Esophagus muscularis mucosa (tissue), 4 donors: ENCODE data around the gene NR3C2. TPM values are rescaled to one million over a fixed set of nuclear protein-coding genes. Genes with fewer than 3 reads are reported as not detected.

Source experiments
- DNase-seq: peaks from one replicate; pipeline ENCODE4 v3.0.0-alpha.2; 2017; ENCODE audit errors: extremely low spot score
- H3K27ac ChIP-seq, 4 donors: fragments of 200-600 bp; sonication (generic); replicated peaks in 1 of 4; 1 replicate in 3 of 4; 2 replicates in 1 of 4; pipeline ENCODE4 v1.5.1; 2016 to 2019; ENCODE audit warnings: mild to moderate bottlenecking in 1 of 4
- H3K27me3 ChIP-seq, 4 donors: fragments of 200-600 bp; sonication (generic); one replicate each; pipeline versions ENCODE4 v1.5.1 to v1.6.0; 2016 to 2019
- H3K36me3 ChIP-seq, 4 donors: fragments of 200-600 bp; sonication (generic); one replicate each; pipeline ENCODE4 v1.5.1; 2016 to 2019
- H3K4me1 ChIP-seq, 4 donors: fragments of 200-600 bp; sonication (generic); one replicate each; pipeline ENCODE4 v1.5.1; 2016 to 2019
- H3K4me3 ChIP-seq, 4 donors: fragments of 200-600 bp; sonication (generic); 1 replicate in 2 of 4; 2 replicates in 2 of 4; pipeline ENCODE4 v1.5.1; 2016 to 2019; ENCODE audit warnings: mild to moderate bottlenecking in 4 of 4, moderate library complexity in 1 of 4
- H3K9me3 ChIP-seq, 4 donors: fragments of 200-600 bp; sonication (generic); 1 replicate in 3 of 4; 2 replicates in 1 of 4; pipeline ENCODE4 v1.5.1; 2016 to 2019
- EP300 ChIP-seq: sonication (generic); formaldehyde crosslinking; IDR thresholded peaks from one replicate; pipeline ENCODE4 v1.6.1; 2017; ENCODE audit warnings: antibody characterized with exemption
- POLR2A ChIP-seq: fragments of 450-650 bp; IDR thresholded peaks from one replicate; pipeline ENCODE4 v1.6.1; 2017; ENCODE audit warnings: antibody characterized with exemption, moderate library complexity, mild to moderate bottlenecking, low read depth
- POLR2AphosphoS5 ChIP-seq, 2 donors: sonication (generic); formaldehyde crosslinking; IDR thresholded peaks; one replicate each; pipeline ENCODE4 v1.6.1; 2017; ENCODE audit warnings: antibody characterized with exemption in 2 of 2
- WGBS: methylation state at CpG from one replicate; pipeline ENCODE4 v1.1.5; 2018; 5-methylcytosine and 5-hydroxymethylcytosine counted together
- intact Hi-C: fragments of 100-400 bp; cut with DNase I; formaldehyde crosslinking; loops from one replicate; pipeline ENCODE4 v1.15.1; 2023
- total RNA-seq, 4 donors: library from RNA; depleted of rRNA; stranded (reverse); fragments of >200 nt; gene quantifications; one replicate each; pipeline versions ENCODE4 v1.1.0 to v1.2.1, GENCODE V29; 2016
- TF ChIP-seq, protein P1 (sequence below), 3 experiments: fragments of 200-600 bp in 2 of 3; fragments of 450-650 bp in 1 of 3; sonication (generic) in 2 of 3; IDR thresholded peaks; one replicate each; pipeline ENCODE4 v1.5.1; 2017 to 2019; ENCODE audit warnings: antibody characterized with exemption in 3 of 3, mild to moderate bottlenecking in 2 of 3, moderate library complexity in 1 of 3

Gene NR3C2
- total RNA-seq, 4 donors from 2014 or later, result 10.0 to 14.6 (median 12.1) TPM

DNA sequence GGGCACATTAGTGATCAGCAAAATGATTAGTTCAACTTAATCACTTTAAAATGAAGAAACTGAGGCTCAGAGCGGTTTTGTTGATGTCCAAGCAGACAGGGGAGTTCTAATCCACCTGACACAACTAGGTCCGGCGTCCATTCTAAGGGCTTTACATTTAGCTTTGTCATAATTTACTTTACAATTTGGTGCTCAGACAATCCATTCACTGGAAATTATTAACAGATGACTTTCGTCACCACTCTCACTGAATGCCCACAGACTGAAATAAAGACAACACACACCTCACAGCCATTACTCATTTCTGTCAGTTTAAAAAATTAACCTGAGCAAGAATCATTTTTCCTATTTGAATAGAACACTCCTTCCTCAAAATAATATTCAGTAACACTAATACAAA lies 10.8 kb downstream of the NR3C2 start:
- Histone ChIP-seq H3K27ac (no peak overlapping the region), H3K9me3 (no peaks in the 10 kb centered on the region), H3K4me3 (no peak overlapping the region), H3K27me3 (no peaks in the 10 kb centered on the region), H3K4me1 (peaks cover 30 to 64% (median 47%) of the 10 kb centered on the region in 4 donors), H3K36me3 (peaks cover 0 to 12% (median 0%) of the 10 kb centered on the region in 4 donors)
- no peak for DNase-seq
- WGBS, result 87% methylated on average over 4 of the region's 4 CpGs
- intact Hi-C loops, result no loop called here
- TF ChIP-seq POLR2A, result no peak
- no peak for TF ChIP-seq EP300
- no peak for TF ChIP-seq POLR2AphosphoS5 (IDR thresholded peaks at IDR 0.05)
- TF ChIP-seq, protein P1, sequence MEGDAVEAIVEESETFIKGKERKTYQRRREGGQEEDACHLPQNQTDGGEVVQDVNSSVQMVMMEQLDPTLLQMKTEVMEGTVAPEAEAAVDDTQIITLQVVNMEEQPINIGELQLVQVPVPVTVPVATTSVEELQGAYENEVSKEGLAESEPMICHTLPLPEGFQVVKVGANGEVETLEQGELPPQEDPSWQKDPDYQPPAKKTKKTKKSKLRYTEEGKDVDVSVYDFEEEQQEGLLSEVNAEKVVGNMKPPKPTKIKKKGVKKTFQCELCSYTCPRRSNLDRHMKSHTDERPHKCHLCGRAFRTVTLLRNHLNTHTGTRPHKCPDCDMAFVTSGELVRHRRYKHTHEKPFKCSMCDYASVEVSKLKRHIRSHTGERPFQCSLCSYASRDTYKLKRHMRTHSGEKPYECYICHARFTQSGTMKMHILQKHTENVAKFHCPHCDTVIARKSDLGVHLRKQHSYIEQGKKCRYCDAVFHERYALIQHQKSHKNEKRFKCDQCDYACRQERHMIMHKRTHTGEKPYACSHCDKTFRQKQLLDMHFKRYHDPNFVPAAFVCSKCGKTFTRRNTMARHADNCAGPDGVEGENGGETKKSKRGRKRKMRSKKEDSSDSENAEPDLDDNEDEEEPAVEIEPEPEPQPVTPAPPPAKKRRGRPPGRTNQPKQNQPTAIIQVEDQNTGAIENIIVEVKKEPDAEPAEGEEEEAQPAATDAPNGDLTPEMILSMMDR (IDR thresholded peaks at IDR 0.05), result no peak

DNA sequence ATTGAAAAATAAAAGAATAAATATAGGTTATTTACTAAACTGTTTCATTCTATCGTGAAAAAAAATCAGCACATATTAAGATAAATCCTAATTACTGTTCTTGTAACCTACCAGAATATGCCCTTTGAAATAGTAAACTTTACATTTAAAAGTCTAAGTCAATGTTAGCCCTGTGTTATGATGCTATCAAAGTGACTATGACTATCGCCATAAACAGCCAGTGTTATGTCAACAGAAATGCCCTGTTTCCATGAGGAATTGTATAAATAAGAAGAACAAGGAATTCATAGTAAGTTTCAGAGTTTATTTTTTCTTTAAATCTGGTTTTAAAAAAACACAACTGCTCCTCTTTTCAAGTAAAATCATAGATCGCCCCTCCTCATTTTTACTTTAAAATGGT lies 11.4 kb downstream of the NR3C2 start:
- peaks cover 30 to 66% (median 46%) of the 10 kb centered on the region in 4 donors for H3K4me1 ChIP-seq
- intact Hi-C loops, result no loop called here
- TF ChIP-seq POLR2A, result no peak
- TF ChIP-seq, protein P1 (IDR thresholded peaks at IDR 0.05), result no peak
- TF ChIP-seq EP300, result no peak
- no peak for TF ChIP-seq POLR2AphosphoS5 (IDR thresholded peaks at IDR 0.05)
- H3K36me3 ChIP-seq, result peaks cover 0 to 7% (median 0%) of the 10 kb centered on the region in 4 donors
- no peak overlapping the region for H3K27ac ChIP-seq
- H3K27me3 ChIP-seq, result no peaks in the 10 kb centered on the region
- DNase-seq, result no peak
- no peaks in the 10 kb centered on the region for H3K9me3 ChIP-seq
- no peak overlapping the region for H3K4me3 ChIP-seq
- 90% methylated on average over 3 of the region's 3 CpGs for WGBS

DNA sequence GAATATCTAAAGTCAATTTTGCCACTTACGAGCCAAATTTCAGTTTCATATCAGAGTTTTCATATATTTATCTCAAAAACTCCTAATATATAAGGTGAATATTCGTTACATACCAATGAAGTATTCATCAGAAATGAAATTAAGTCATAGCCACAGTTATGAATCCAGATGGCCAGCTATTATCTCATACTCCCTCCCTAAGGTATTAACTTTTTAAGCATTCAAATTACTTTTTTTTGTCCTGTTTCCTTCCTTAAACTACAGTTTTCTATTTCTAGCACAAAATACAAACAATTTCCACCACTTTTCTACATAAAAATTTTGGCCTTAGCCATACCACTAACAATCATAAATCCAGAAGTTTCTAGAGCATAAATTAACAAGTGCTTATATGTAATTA lies 13.0 kb downstream of the NR3C2 start:
- TF ChIP-seq, protein P1 (IDR thresholded peaks at IDR 0.05), result no peak
- TF ChIP-seq EP300, result no peak
- TF ChIP-seq POLR2AphosphoS5 (IDR thresholded peaks at IDR 0.05), result no peak
- no peak for TF ChIP-seq POLR2A
- Histone ChIP-seq H3K36me3 (no peaks in the 10 kb centered on the region), H3K4me1 (peaks cover 21 to 55% (median 38%) of the 10 kb centered on the region in 4 donors), H3K27me3 (no peaks in the 10 kb centered on the region), H3K27ac (no peak overlapping the region), H3K4me3 (no peak overlapping the region), H3K9me3 (no peaks in the 10 kb centered on the region)
- intact Hi-C loops, result no loop called here
- 90% methylated on average over 2 of the region's 2 CpGs for WGBS
- DNase-seq, result no peak

DNA sequence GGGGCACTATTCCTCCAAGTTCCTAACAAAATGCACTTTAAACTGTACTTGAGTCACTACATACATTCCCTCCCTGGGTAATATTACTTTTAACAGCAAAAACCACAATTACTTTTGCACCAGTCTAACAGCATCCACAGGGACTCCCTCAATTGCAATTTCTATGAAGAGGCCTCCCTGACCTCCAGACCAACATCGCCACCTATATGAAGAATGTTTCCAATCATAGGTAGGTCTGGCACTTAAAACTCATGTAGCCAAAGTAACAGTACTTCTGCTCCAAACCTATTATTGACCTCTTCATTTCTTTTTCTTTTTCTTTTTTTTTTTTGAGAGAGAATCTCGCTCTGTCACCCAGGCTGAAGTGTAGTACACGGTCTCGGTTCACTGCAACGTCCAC lies 15.6 kb downstream of the NR3C2 start:
- intact Hi-C loops, result no loop called here
- H3K36me3 ChIP-seq, result no peaks in the 10 kb centered on the region
- TF ChIP-seq, protein P1 (IDR thresholded peaks at IDR 0.05), result no peak
- TF ChIP-seq EP300 (no peak), POLR2AphosphoS5 (IDR thresholded peaks at IDR 0.05) (no peak)
- H3K27me3 ChIP-seq, result no peaks in the 10 kb centered on the region
- WGBS, result 96% methylated on average over 5 of the region's 5 CpGs
- peaks cover 13 to 43% (median 23%) of the 10 kb centered on the region in 4 donors for H3K4me1 ChIP-seq
- no peak overlapping the region for H3K27ac ChIP-seq
- no peaks in the 10 kb centered on the region for H3K9me3 ChIP-seq
- no peak overlapping the region for H3K4me3 ChIP-seq
- no peak for DNase-seq
